H9 (cell line): ENCODE measurements around the gene KRTAP5-7. TPM values are rescaled to one million over a fixed set of nuclear protein-coding genes. Genes with fewer than 3 reads are reported as not detected.

Source experiments
- DNase-seq: peaks from one replicate; pipeline ENCODE4 v3.0.0-alpha.2; 2017
- H2AFZ ChIP-seq: one replicate; pipeline ENCODE4 v1.6.1; 2013; ENCODE audit warnings: mild to moderate bottlenecking, low read length, control low read depth, moderate library complexity
- H2AK5ac ChIP-seq: 2 replicates; pipeline ENCODE4 v1.6.1; 2013; ENCODE audit warnings: low read length, control low read depth, mixed read lengths; ENCODE audit not compliant: insufficient read length
- H2BK120ac ChIP-seq: one replicate; pipeline ENCODE4 v1.6.1; 2013; ENCODE audit warnings: low read depth, mild to moderate bottlenecking, low read length, control low read depth, inconsistent platforms; ENCODE audit not compliant: poor library complexity, severe bottlenecking
- H2BK12ac ChIP-seq: 2 replicates; pipeline ENCODE4 v1.6.1; 2013; ENCODE audit warnings: low read length, control low read depth, mixed read lengths, low read depth; ENCODE audit not compliant: insufficient read length
- H2BK15ac ChIP-seq: 2 replicates; pipeline ENCODE4 v1.6.1; 2013; ENCODE audit warnings: low read depth, low read length, control low read depth
- H2BK20ac ChIP-seq: one replicate; pipeline ENCODE4 v1.6.1; 2013; ENCODE audit warnings: low read depth, mild to moderate bottlenecking, low read length, control low read depth, inconsistent platforms; ENCODE audit not compliant: poor library complexity, severe bottlenecking
- H2BK5ac ChIP-seq: 2 replicates; pipeline ENCODE4 v1.6.1; 2013; ENCODE audit warnings: low read length, control low read depth, mixed read lengths; ENCODE audit not compliant: insufficient read length
- H3K14ac ChIP-seq: 2 replicates; pipeline ENCODE4 v1.6.1; 2013; ENCODE audit warnings: low read length, control low read depth; ENCODE audit not compliant: insufficient read depth
- H3K18ac ChIP-seq: 2 replicates; pipeline ENCODE4 v1.6.1; 2013; ENCODE audit warnings: low read depth, mild to moderate bottlenecking, mixed read lengths, low read length, control low read depth; ENCODE audit not compliant: insufficient read length
- H3K23ac ChIP-seq: 2 replicates; pipeline ENCODE4 v1.6.1; 2013; ENCODE audit warnings: low read length, control low read depth, mixed read lengths, low read depth; ENCODE audit not compliant: insufficient read length
- H3K23me2 ChIP-seq: 2 replicates; pipeline ENCODE4 v1.6.1; 2013; ENCODE audit warnings: low read depth, mild to moderate bottlenecking, mixed read lengths, low read length, control low read depth; ENCODE audit not compliant: insufficient read length, poor library complexity, severe bottlenecking
- H3K27ac ChIP-seq: 2 replicates; pipeline ENCODE4 v1.5.1; 2013; ENCODE audit warnings: low read length, control low read depth, mixed read lengths, low read depth; ENCODE audit not compliant: insufficient read length
- H3K27me3 ChIP-seq: 2 replicates; pipeline ENCODE4 v1.6.1; 2013; ENCODE audit warnings: low read length, control low read depth, inconsistent platforms; ENCODE audit not compliant: insufficient read depth
- H3K4ac ChIP-seq: 2 replicates; pipeline ENCODE4 v1.6.1; 2013; ENCODE audit warnings: low read depth, mild to moderate bottlenecking, control low read depth, inconsistent platforms, low read length, moderate library complexity
- H3K4me1 ChIP-seq: 2 replicates; pipeline ENCODE4 v1.6.1; 2013; ENCODE audit warnings: low read length, control low read depth, inconsistent platforms; ENCODE audit not compliant: insufficient read depth
- H3K4me2 ChIP-seq: 2 replicates; pipeline ENCODE4 v1.6.1; 2013; ENCODE audit warnings: low read length, control low read depth, mixed read lengths; ENCODE audit not compliant: insufficient read length, insufficient read depth
- H3K56ac ChIP-seq: 2 replicates; pipeline ENCODE4 v1.6.1; 2013; ENCODE audit warnings: low read depth, mild to moderate bottlenecking, mixed read lengths, low read length, control low read depth; ENCODE audit not compliant: insufficient read length
- H3K79me1 ChIP-seq: 2 replicates; pipeline ENCODE4 v1.6.1; 2013; ENCODE audit warnings: low read depth, mild to moderate bottlenecking, moderate library complexity, low read length, control low read depth, inconsistent platforms; ENCODE audit not compliant: insufficient read depth, poor library complexity, severe bottlenecking
- H3K79me2 ChIP-seq: 2 replicates; pipeline ENCODE4 v1.6.1; 2013; ENCODE audit warnings: low read length, control low read depth, inconsistent platforms; ENCODE audit not compliant: insufficient read depth
- H3K9ac ChIP-seq: 2 replicates; pipeline ENCODE4 v1.6.1; 2013; ENCODE audit warnings: low read length, control low read depth, mixed read lengths; ENCODE audit not compliant: insufficient read length; ENCODE audit errors: extremely low read depth
- H3K9me3 ChIP-seq: one replicate; pipeline ENCODE4 v1.6.1; 2013; ENCODE audit warnings: low read depth, low read length, inconsistent platforms; ENCODE audit not compliant: control insufficient read depth
- H3T11ph ChIP-seq: one replicate; pipeline ENCODE4 v1.6.1; 2013; ENCODE audit warnings: mild to moderate bottlenecking, low read length, control low read depth, inconsistent platforms
- H4K20me1 ChIP-seq: one replicate; pipeline ENCODE4 v1.6.1; 2013; ENCODE audit not compliant: control insufficient read depth, insufficient read length, insufficient read depth
- H4K5ac ChIP-seq: 2 replicates; pipeline ENCODE4 v1.6.1; 2013; ENCODE audit warnings: low read depth, mild to moderate bottlenecking, mixed read lengths, low read length, control low read depth; ENCODE audit not compliant: insufficient read length
- H4K8ac ChIP-seq: replicated peaks from 2 replicates; pipeline ENCODE4 v1.6.1; 2013; ENCODE audit warnings: low read length, control low read depth, mixed read lengths, low read depth; ENCODE audit not compliant: insufficient read length
- H4K91ac ChIP-seq: 2 replicates; pipeline ENCODE4 v1.6.1; 2013; ENCODE audit warnings: low read depth, mild to moderate bottlenecking, moderate library complexity, mixed read lengths, low read length, control low read depth; ENCODE audit not compliant: insufficient read length
- H3K27ac Mint-ChIP-seq, 3 experiments: 2 replicates in 2 of 3; 3 replicates in 1 of 3; pipeline ENCODE4 v1.8.0; 2020 to 2021; ENCODE audit warnings: mixed read lengths in 3 of 3, mild to moderate bottlenecking in 1 of 3, moderate library complexity in 1 of 3
- H3K27me3 Mint-ChIP-seq: 2 replicates; pipeline ENCODE4 v1.8.0; 2021; ENCODE audit warnings: low read depth, mild to moderate bottlenecking, moderate library complexity, mixed read lengths
- H3K36me3 Mint-ChIP-seq, 3 experiments: 2 replicates in 2 of 3; 3 replicates in 1 of 3; pipeline ENCODE4 v1.8.0; 2020 to 2021; ENCODE audit warnings: low read depth in 3 of 3, mixed read lengths in 3 of 3; ENCODE audit not compliant: insufficient read depth in 1 of 3
- H3K4me1 Mint-ChIP-seq, 2 experiments: 2 replicates each; pipeline ENCODE4 v1.8.0; 2020; ENCODE audit warnings: mixed read lengths in 2 of 2
- H3K4me3 Mint-ChIP-seq, 2 experiments: 2 replicates in 1 of 2; 3 replicates in 1 of 2; pipeline ENCODE4 v1.8.0; 2020 to 2021; ENCODE audit warnings: mild to moderate bottlenecking in 2 of 2, mixed read lengths in 2 of 2, moderate library complexity in 1 of 2
- H3K9me3 Mint-ChIP-seq, 2 experiments: 2 replicates in 1 of 2; 3 replicates in 1 of 2; pipeline ENCODE4 v1.8.0; 2020; ENCODE audit warnings: mild to moderate bottlenecking in 2 of 2, mixed read lengths in 2 of 2, moderate library complexity in 1 of 2
- CTCF ChIP-seq: fragments of 200-600 bp; sonication (generic); conservative IDR thresholded peaks from 3 replicates; pipeline ENCODE4 v1.8.0; 2021; ENCODE audit warnings: antibody characterized with exemption, mild to moderate bottlenecking
- WGBS: extraction: QIAGEN DNeasy Blood & Tissue Kit; methylation state at CpG from one replicate; pipeline ENCODE4 v1.1.7; 2013; ENCODE audit warnings: missing lambda C conversion rate, low lambda C conversion rate, mixed read lengths; ENCODE audit not compliant: insufficient read length; ENCODE audit errors: extremely low coverage; 5-methylcytosine and 5-hydroxymethylcytosine counted together
- total RNA-seq: library from RNA; stranded (reverse); gene quantifications from 2 replicates; pipeline ENCODE4 v1.2.1, GENCODE V29; 2021

Gene KRTAP5-7
- total RNA-seq, 1 experiment from 2014 or later, result not detected

- H4K8ac ChIP-seq, result no peak overlapping the region
- no peak overlapping the region for H4K91ac ChIP-seq
- H3K23me2 ChIP-seq, result no peaks in the 10 kb centered on the region
- no peaks in the 10 kb centered on the region for H3K27me3 ChIP-seq
- no peak overlapping the region for H2BK12ac ChIP-seq
- no peak overlapping the region for H3T11ph ChIP-seq
- H3K9me3 ChIP-seq, result no peaks in the 10 kb centered on the region
- no peak overlapping the region for H2BK120ac ChIP-seq
- no peak for DNase-seq
- Mint-ChIP-seq H3K9me3 (no peaks in the 10 kb centered on the region), H3K27me3 (no peaks in the 10 kb centered on the region; the same call in 1 of the 2 replicates), H3K27ac (peak overlapping the region in 1 of 3 experiments; percentile 48; a peak in 1 of 7 replicates), H3K4me3 (no peak overlapping the region), H3K4me1 (peaks cover 9 to 11% of the 10 kb centered on the region in 2 experiments), H3K36me3 (peaks cover 32 to 81% (median 59%) of the 10 kb centered on the region in 3 experiments; a peak in 6 of 7 replicates)
- no peak overlapping the region for H3K9ac ChIP-seq
- no peak overlapping the region for H3K4ac ChIP-seq
- no peaks in the 10 kb centered on the region for H3K4me1 ChIP-seq
- no peak overlapping the region for H2BK5ac ChIP-seq
- no peak overlapping the region for H2AFZ ChIP-seq
- no peak overlapping the region for H3K14ac ChIP-seq
- WGBS, result no CpG with 5 or more reads among the region's 24 CpGs
- H3K18ac ChIP-seq, result no peak overlapping the region
- no peaks in the 10 kb centered on the region for H4K20me1 ChIP-seq
- no peak overlapping the region for H2BK20ac ChIP-seq
- no peak overlapping the region for H2BK15ac ChIP-seq
- H4K5ac ChIP-seq, result no peak overlapping the region
- no peak overlapping the region for H3K27ac ChIP-seq
- no peaks in the 10 kb centered on the region for H3K79me2 ChIP-seq
- H3K79me1 ChIP-seq, result no peaks in the 10 kb centered on the region
- no peak overlapping the region for H3K23ac ChIP-seq
- no peak overlapping the region for H3K4me2 ChIP-seq
- TF ChIP-seq CTCF, result no peak
- no peak overlapping the region for H2AK5ac ChIP-seq
- H3K56ac ChIP-seq, result no peak overlapping the region
These were observed 45.7 kb upstream of the KRTAP5-7 start for GRCh38 chr11:71481101-71481960.
